Measurements from ENCODE around the gene CD22.
"Not testable (repeated sequence)": the region's sequence is repeated elsewhere in the genome, so short reads cannot be mapped to it uniquely, and the experiment has no call there.

The CD22 gene

GRCh38 chr19:35359395-35359794 is 30.4 kb downstream of the CD22 start:
- DNase-seq (ENCODE audit: low read depth): not testable (repeated sequence)

GRCh38 chr19:35360081-35360480 is 31.1 kb downstream of the CD22 start:
- not testable (repeated sequence) for DNase-seq (ENCODE audit: low read depth)

- no peak for DNase-seq (ENCODE audit: low read depth)
Observed at GRCh38 chr19:35360880-35361420, 32.0 kb downstream of the CD22 start.

- no peak for DNase-seq (ENCODE audit: low read depth)
Observed at GRCh38 chr19:35362261-35363000, 33.4 kb downstream of the CD22 start.

- no peak for DNase-seq (ENCODE audit: low read depth)
Observed at GRCh38 chr19:35363001-35363590, 34.1 kb downstream of the CD22 start.

GRCh38 chr19:35363711-35364425 is 34.9 kb downstream of the CD22 start:
- DNase-seq (ENCODE audit: low read depth): no peak

GRCh38 chr19:35365303-35365702 is 36.3 kb downstream of the CD22 start:
- DNase-seq (ENCODE audit: low read depth): no peak

GRCh38 chr19:35368378-35368777 is 39.4 kb downstream of the CD22 start:
- DNase-seq (ENCODE audit: low read depth): no peak

- no peak for DNase-seq (ENCODE audit: low read depth)
Observed at GRCh38 chr19:35369522-35369921, 40.5 kb downstream of the CD22 start.

GRCh38 chr19:35370722-35371121 is 41.7 kb downstream of the CD22 start, which contains the start of gene GPR42:
Gene GPR42 (plus strand): TSS chr19:35371068. CDS start chr19:35371360, 292 bp downstream.
- DNase-seq (ENCODE audit: low read depth): no peak

GRCh38 chr19:35373492-35373891 is 44.5 kb downstream of the CD22 start:
- DNase-seq (ENCODE audit: low read depth): no peak

GRCh38 chr19:35374031-35374430 is 45.0 kb downstream of the CD22 start:
- DNase-seq (ENCODE audit: low read depth): not testable (repeated sequence)

- no peak for DNase-seq (ENCODE audit: low read depth)
Observed at GRCh38 chr19:35375505-35376307, 46.7 kb downstream of the CD22 start.

- DNase-seq (ENCODE audit: low read depth): no peak
Observed at GRCh38 chr19:35377656-35378055, 48.7 kb downstream of the CD22 start.

GRCh38 chr19:35378356-35378755 is 49.4 kb downstream of the CD22 start:
- DNase-seq (ENCODE audit: low read depth): no peak

GRCh38 chr19:35379545-35379944 is 50.6 kb downstream of the CD22 start:
- not testable (repeated sequence) for DNase-seq (ENCODE audit: low read depth)

GRCh38 chr19:35379992-35380391 is 51.0 kb downstream of the CD22 start:
- no peak for DNase-seq (ENCODE audit: low read depth)

- DNase-seq (ENCODE audit: low read depth): no peak
Observed at GRCh38 chr19:35380450-35381124, 51.6 kb downstream of the CD22 start.

- no peak for DNase-seq (ENCODE audit: low read depth)
Observed at GRCh38 chr19:35381318-35381717, 52.3 kb downstream of the CD22 start.

GRCh38 chr19:35381926-35382325 is 52.9 kb downstream of the CD22 start:
- no peak for DNase-seq (ENCODE audit: low read depth)

- DNase-seq (ENCODE audit: low read depth): no peak
Observed at GRCh38 chr19:35383536-35383935, 54.5 kb downstream of the CD22 start.

All from activated T-cell treated with anti-CD3 and anti-CD28 coated beads for 48 hours (primary cell).